T-helper 22 cell (primary cell): Measurements from ENCODE around the gene CISD3.

ENCODE experiments used
- DNase-seq: peaks from one replicate; pipeline ENCODE4 v3.0.0-alpha.2; 2020; ENCODE audit warnings: low read depth

The CISD3 gene

DNA sequence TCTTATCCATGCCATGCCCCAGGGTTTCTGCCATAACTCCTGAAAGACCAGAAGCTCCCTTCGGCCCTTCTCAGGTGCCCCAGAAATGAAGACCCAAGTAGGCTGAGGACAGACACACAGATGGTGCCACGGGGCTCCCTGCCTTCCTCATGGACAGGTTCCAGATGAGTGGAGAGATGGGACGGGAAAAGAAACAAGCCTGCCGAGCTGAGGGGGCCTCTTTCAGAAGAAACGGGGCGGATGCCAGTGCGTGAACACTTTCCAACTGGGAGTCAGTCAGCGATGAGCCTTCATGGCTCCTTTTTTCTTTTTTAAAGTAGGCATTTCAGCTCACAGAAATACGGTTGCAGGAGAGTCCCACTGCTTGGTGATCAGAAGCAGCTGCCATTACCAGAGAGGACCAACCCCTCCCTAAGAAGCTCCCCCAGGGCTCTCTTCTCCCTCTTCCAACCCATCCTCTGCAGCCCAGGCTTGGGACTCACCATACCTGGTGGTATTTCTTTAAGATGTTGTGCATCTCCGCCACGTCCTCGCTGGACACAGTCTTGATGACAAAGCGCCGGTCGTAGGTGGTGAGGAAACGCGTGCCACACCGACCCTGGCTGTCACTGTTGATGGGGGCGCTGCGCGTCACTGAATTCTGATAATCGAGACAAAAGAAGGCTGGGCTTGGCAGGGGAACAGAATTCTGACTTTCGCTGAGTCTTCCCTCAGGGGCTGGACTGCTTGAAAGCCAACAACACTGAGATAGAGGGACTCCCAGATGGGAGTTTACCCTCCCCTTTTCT is 50.0 kb downstream of the CISD3 start:
- no peak for DNase-seq

DNA sequence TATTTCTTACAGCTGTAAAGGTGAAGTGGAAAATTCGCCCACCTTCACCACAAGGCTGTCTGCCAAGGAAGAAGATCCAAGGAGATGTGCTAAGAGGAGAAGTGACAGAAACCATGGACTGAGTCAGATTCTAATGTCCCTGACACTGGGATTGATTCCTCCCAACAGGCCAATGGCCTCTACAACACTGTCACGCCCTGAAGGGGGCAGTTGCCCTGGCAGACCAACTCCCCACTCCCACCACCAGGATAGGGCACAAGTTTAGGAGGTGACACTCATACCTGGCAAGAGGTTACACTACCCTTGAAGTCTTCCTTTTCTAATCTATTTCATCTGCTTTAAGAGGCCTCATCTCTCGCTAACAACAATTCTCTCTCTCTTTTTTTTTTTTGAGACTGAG is 53.1 kb downstream of the CISD3 start:
- DNase-seq: no peak
